Tibial artery (tissue), 4 donors: ENCODE measurements around the gene EDAR.

Source experiments
- DNase-seq, 2 donors: peaks; one replicate each; pipeline ENCODE4 v3.0.0-alpha.2; 2019
- H3K27ac ChIP-seq, 2 donors: fragments of 200-600 bp; sonication (generic) in 1 of 2; 1 replicate in 1 of 2; 2 replicates in 1 of 2; pipeline ENCODE4 v1.5.1; 2018 to 2019; ENCODE audit warnings: mild to moderate bottlenecking in 1 of 2
- H3K27me3 ChIP-seq, 2 donors: fragments of 200-600 bp; sonication (generic) in 1 of 2; one replicate each; pipeline versions ENCODE4 v1.5.1 to v1.6.0; 2016 to 2019
- H3K36me3 ChIP-seq, 3 donors: fragments of 200-600 bp; sonication (generic) in 2 of 3; one replicate each; pipeline ENCODE4 v1.5.1; 2016 to 2019; ENCODE audit warnings: mild to moderate bottlenecking in 2 of 3
- H3K4me1 ChIP-seq, 4 donors: fragments of 200-600 bp; sonication (generic) in 2 of 4; 1 replicate in 3 of 4; 2 replicates in 1 of 4; pipeline ENCODE4 v1.5.1; 2016 to 2019
- H3K4me3 ChIP-seq, 2 donors: fragments of 200-600 bp; sonication (generic) in 1 of 2; 1 replicate in 1 of 2; 2 replicates in 1 of 2; pipeline ENCODE4 v1.5.1; 2018 to 2019; ENCODE audit warnings: mild to moderate bottlenecking in 2 of 2
- H3K9me3 ChIP-seq, 3 donors: fragments of 200-600 bp; sonication (generic) in 1 of 3; one replicate each; pipeline ENCODE4 v1.5.1; 2016 to 2019
- CTCF ChIP-seq, 2 experiments: fragments of 200-600 bp in 1 of 2; fragments of 450-650 bp in 1 of 2; IDR thresholded peaks; one replicate each; pipeline ENCODE4 v1.5.1; 2017 to 2019; ENCODE audit warnings: antibody characterized with exemption in 2 of 2, mild to moderate bottlenecking in 1 of 2, moderate library complexity in 1 of 2
- intact Hi-C: fragments of 100-400 bp; cut with DNase I; formaldehyde crosslinking; loops from one replicate; pipeline ENCODE4 v1.15.0; 2023; ENCODE audit warnings: low total_unique reads

EDAR gene

DNA sequence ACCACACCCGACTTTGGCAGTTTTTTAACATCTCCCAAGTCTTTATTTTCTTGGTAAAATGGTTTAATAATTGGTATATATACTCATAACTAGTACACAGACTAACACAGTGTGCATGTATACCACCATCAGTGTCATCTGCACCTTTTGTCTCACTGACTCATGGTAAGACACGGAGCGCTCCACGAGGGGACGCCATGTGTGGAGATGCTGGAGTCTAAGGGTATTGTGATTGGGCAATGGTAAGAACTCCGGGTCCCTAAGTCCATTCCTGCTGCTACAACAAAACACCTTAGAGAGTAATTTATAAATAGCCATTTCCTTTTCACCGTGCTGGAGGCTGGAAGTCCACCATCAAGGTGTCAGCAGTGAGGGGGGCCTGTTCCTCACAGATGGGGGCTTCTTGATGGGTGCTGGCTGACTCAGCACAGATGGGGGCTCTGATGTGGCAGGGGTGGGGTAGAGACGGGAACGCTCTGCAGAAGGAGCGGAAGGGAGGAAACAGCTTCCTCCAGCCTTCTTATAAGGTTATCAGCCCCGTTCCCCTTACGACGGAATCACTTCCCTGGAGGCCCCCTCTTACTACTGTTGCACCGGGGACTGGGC lies 42.0 kb upstream of the EDAR start:
- DNase-seq: no peak
- peaks cover 0 to 13% (median 5%) of the 10 kb centered on the region in 4 donors for H3K4me1 ChIP-seq
- intact Hi-C loops: no loop called here
- no peak overlapping the region for H3K27ac ChIP-seq
- H3K36me3 ChIP-seq: no peaks in the 10 kb centered on the region
- H3K9me3 ChIP-seq: no peaks in the 10 kb centered on the region
- TF ChIP-seq CTCF (IDR thresholded peaks at IDR 0.05): no peak
- H3K27me3 ChIP-seq: peaks cover 0 to 21% of the 10 kb centered on the region in 2 donors
- H3K4me3 ChIP-seq: peak overlapping the region; percentile 30 to 43

- DNase-seq: no peak
- H3K4me1 ChIP-seq: peaks cover 0 to 13% (median 5%) of the 10 kb centered on the region in 4 donors
- intact Hi-C loops: no loop called here
- H3K4me3 ChIP-seq: no peak overlapping the region
- no peaks in the 10 kb centered on the region for H3K36me3 ChIP-seq
- peaks cover 0 to 21% of the 10 kb centered on the region in 2 donors for H3K27me3 ChIP-seq
- no peak overlapping the region for H3K27ac ChIP-seq
- H3K9me3 ChIP-seq: no peaks in the 10 kb centered on the region
- no peak for TF ChIP-seq CTCF (IDR thresholded peaks at IDR 0.05)
Observed at GRCh38 chr2:109029490-109030201, 40.6 kb upstream of the EDAR start.

DNA sequence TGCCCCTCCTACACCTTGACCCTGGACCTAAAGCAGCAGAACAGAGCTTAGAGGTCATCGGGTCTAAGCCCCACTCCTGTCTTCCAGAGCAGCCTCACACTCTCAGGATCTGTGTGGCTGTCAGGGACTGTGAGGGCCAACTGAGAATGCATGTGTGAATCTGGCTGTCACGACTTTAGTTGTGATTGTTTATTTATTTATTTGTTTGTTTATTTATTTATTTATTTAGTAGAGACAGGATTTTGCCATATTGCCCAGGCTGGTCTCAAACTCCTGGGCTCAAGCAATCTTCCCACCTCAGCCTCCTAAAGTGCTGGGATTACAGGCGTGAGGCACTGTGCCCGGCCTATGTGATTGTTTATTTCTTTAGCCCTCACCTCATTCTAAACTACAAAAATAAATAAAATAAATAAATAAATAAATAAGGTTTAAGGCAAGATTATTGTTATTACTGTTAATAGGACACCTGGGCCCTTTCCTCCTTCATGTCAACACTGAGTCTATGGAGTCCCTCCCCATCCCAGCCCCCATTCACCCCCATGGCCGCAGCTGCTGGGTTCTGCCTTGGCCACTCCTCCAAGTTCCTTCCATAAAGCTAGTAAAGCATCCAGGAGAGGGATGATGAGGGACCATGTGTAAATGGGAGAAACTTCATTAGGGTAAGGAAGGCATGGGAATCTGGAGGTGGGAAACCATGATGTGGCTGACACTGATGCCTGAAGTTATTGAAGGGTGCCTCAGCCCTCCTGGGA lies 39.9 kb upstream of the EDAR start:
- Histone ChIP-seq H3K27ac (no peak overlapping the region), H3K36me3 (no peaks in the 10 kb centered on the region), H3K9me3 (no peaks in the 10 kb centered on the region), H3K4me1 (peaks cover 0 to 13% (median 5%) of the 10 kb centered on the region in 4 donors), H3K4me3 (no peak overlapping the region), H3K27me3 (peaks cover 0 to 21% of the 10 kb centered on the region in 2 donors)
- TF ChIP-seq CTCF (IDR thresholded peaks at IDR 0.05): no peak
- no peak for DNase-seq
- intact Hi-C loops: no loop called here

GRCh38 chr2:109028277-109028676 lies 39.3 kb upstream of the EDAR start:
- no peaks in the 10 kb centered on the region for H3K9me3 ChIP-seq
- H3K4me1 ChIP-seq: peaks cover 0 to 13% (median 5%) of the 10 kb centered on the region in 4 donors
- H3K27ac ChIP-seq: no peak overlapping the region
- H3K27me3 ChIP-seq: peaks cover 0 to 19% of the 10 kb centered on the region in 2 donors
- no peak for DNase-seq
- TF ChIP-seq CTCF (IDR thresholded peaks at IDR 0.05): no peak
- H3K36me3 ChIP-seq: no peaks in the 10 kb centered on the region
- H3K4me3 ChIP-seq: no peak overlapping the region
- intact Hi-C loops: no loop called here

DNA sequence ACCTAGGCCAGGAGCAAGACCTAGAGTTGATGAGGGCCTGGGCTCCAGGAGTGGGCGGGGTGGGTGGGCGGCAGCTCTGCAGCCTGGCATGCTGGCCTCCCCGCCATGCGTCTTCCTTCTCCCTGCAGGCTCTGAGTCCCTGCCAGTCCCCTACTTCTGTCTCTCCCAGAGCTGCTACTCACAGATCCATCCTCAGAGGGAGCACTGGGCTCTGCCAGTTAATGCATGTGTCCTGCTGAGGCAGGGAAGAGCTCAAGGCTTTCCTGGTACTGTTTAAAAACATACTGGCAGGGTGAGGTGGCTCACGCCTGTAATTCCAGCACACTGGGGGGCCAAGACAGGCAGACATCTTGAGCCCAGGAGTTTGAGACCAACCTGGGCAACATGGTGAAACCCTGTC lies 38.7 kb upstream of the EDAR start:
- Histone ChIP-seq H3K9me3 (no peaks in the 10 kb centered on the region), H3K27me3 (peaks cover 0 to 14% of the 10 kb centered on the region in 2 donors), H3K36me3 (no peaks in the 10 kb centered on the region), H3K27ac (no peak overlapping the region), H3K4me1 (peaks cover 0 to 13% (median 5%) of the 10 kb centered on the region in 4 donors), H3K4me3 (no peak overlapping the region)
- intact Hi-C loops: no loop called here
- TF ChIP-seq CTCF (IDR thresholded peaks at IDR 0.05): no peak
- no peak for DNase-seq
